ENCODE results near the gene FAM135A.

Gene FAM135A

GRCh38 chr6:70396163-70396562, 17.1 kb upstream of the FAM135A start:
- Histone ChIP-seq H3K9me3 (replicated peaks; ENCODE audit: insufficient read depth, low read length) (no peaks in the 10 kb centered on the region), H3K79me2 (ENCODE audit: low read length) (no peaks in the 10 kb centered on the region), H3K9ac (ENCODE audit: low read length) (no peak overlapping the region), H2AFZ (ENCODE audit: low read length) (no peak overlapping the region), H3K36me3 (replicated peaks; ENCODE audit: insufficient read depth, low read length) (no peaks in the 10 kb centered on the region), H3F3A (ENCODE audit: insufficient read depth, low read length) (no peaks in the 10 kb centered on the region), H3K4me1 (ENCODE audit: low read length) (no peaks in the 10 kb centered on the region), H3K27ac (ENCODE audit: low read length) (no peak overlapping the region), H3K4me2 (ENCODE audit: low read depth, low read length) (no peak overlapping the region), H4K20me1 (ENCODE audit: insufficient read depth, low read length) (no peaks in the 10 kb centered on the region), H3K27me3 (replicated peaks; ENCODE audit: insufficient read depth, low read length) (no peaks in the 10 kb centered on the region), H3K4me3 (ENCODE audit: low read length) (no peak overlapping the region), H3K9me2 (replicated peaks; ENCODE audit: insufficient read depth, low read length) (no peaks in the 10 kb centered on the region)
- TF ChIP-seq CTCF (IDR thresholded peaks at IDR 0.05; ENCODE audit: low read length) = no peak
- TF ChIP-seq EZH2phosphoT487 (IDR thresholded peaks at IDR 0.05; ENCODE audit: low read length) = no peak
- no peak for TF ChIP-seq EZH2 (optimal IDR thresholded peaks at IDR 0.05; ENCODE audit: low read depth, low read length)
- no peak for DNase-seq

- Histone ChIP-seq H4K20me1 (ENCODE audit: insufficient read depth, low read length) (no peaks in the 10 kb centered on the region), H3K4me1 (ENCODE audit: low read length) (no peaks in the 10 kb centered on the region), H3K79me2 (ENCODE audit: low read length) (no peaks in the 10 kb centered on the region), H3K9me2 (replicated peaks; ENCODE audit: insufficient read depth, low read length) (no peaks in the 10 kb centered on the region), H2AFZ (ENCODE audit: low read length) (no peak overlapping the region), H3K4me2 (ENCODE audit: low read depth, low read length) (no peak overlapping the region), H3K9me3 (replicated peaks; ENCODE audit: insufficient read depth, low read length) (no peaks in the 10 kb centered on the region), H3K27me3 (replicated peaks; ENCODE audit: insufficient read depth, low read length) (no peaks in the 10 kb centered on the region), H3K36me3 (replicated peaks; ENCODE audit: insufficient read depth, low read length) (no peaks in the 10 kb centered on the region), H3K27ac (ENCODE audit: low read length) (no peak overlapping the region), H3K4me3 (ENCODE audit: low read length) (no peak overlapping the region), H3F3A (ENCODE audit: insufficient read depth, low read length) (no peaks in the 10 kb centered on the region), H3K9ac (ENCODE audit: low read length) (no peak overlapping the region)
- TF ChIP-seq EZH2phosphoT487 (IDR thresholded peaks at IDR 0.05; ENCODE audit: low read length) = no peak
- TF ChIP-seq CTCF (IDR thresholded peaks at IDR 0.05; ENCODE audit: low read length) = no peak
- no peak for TF ChIP-seq EZH2 (optimal IDR thresholded peaks at IDR 0.05; ENCODE audit: low read depth, low read length)
- no peak for DNase-seq
These were observed 16.2 kb upstream of the FAM135A start for GRCh38 chr6:70396796-70397729.

GRCh38 chr6:70398783-70399728, 14.3 kb upstream of the FAM135A start:
- H3K27me3 ChIP-seq (replicated peaks; ENCODE audit: insufficient read depth, low read length) = no peaks in the 10 kb centered on the region
- H3K27ac ChIP-seq (ENCODE audit: low read length) = no peak overlapping the region
- no peak for DNase-seq

More at GRCh38 chr6:70398783-70399728, 14.3 kb upstream of the FAM135A start:
- Histone ChIP-seq H3K4me3 (ENCODE audit: low read length) (no peak overlapping the region), H3K9ac (ENCODE audit: low read length) (no peak overlapping the region), H3K36me3 (replicated peaks; ENCODE audit: insufficient read depth, low read length) (no peaks in the 10 kb centered on the region), H3K9me3 (replicated peaks; ENCODE audit: insufficient read depth, low read length) (no peaks in the 10 kb centered on the region), H2AFZ (ENCODE audit: low read length) (no peak overlapping the region), H3K9me2 (replicated peaks; ENCODE audit: insufficient read depth, low read length) (no peaks in the 10 kb centered on the region), H4K20me1 (ENCODE audit: insufficient read depth, low read length) (no peaks in the 10 kb centered on the region), H3K4me1 (ENCODE audit: low read length) (no peaks in the 10 kb centered on the region), H3K4me2 (ENCODE audit: low read depth, low read length) (no peak overlapping the region), H3F3A (ENCODE audit: insufficient read depth, low read length) (no peaks in the 10 kb centered on the region), H3K79me2 (ENCODE audit: low read length) (no peaks in the 10 kb centered on the region)
- TF ChIP-seq EZH2phosphoT487 (IDR thresholded peaks at IDR 0.05; ENCODE audit: low read length) (no peak), CTCF (IDR thresholded peaks at IDR 0.05; ENCODE audit: low read length) (no peak), EZH2 (optimal IDR thresholded peaks at IDR 0.05; ENCODE audit: low read depth, low read length) (no peak)
